COLO668 (cell line): Measurements from ENCODE around the gene PCOLCE2.

Source experiments
- DNase-seq: peaks from one replicate; lab custom pipeline; 2025; ENCODE audit not compliant: unreplicated experiment; lab: John Stamatoyannopoulos, UW

The PCOLCE2 gene

DNA sequence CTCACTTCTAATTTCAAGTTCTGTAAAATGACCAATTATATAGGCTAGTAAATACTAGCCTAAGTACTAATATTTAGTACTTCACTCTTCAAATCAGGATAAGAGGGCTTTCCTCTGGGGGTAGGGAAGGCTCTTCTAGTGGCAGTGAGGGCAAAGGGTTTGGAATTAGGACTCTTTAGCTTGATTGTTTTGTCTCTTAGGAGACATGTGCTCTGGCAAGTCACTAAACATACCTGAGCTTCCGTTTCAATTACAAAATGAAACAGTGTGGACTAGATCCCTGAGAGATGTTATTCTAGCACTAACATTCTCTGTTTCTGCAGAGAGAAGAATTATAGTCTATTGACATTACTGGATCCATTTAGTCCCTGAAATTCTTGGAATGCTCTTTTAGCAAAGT, 71.5 kb downstream of the PCOLCE2 start:
- no peak for DNase-seq

DNA sequence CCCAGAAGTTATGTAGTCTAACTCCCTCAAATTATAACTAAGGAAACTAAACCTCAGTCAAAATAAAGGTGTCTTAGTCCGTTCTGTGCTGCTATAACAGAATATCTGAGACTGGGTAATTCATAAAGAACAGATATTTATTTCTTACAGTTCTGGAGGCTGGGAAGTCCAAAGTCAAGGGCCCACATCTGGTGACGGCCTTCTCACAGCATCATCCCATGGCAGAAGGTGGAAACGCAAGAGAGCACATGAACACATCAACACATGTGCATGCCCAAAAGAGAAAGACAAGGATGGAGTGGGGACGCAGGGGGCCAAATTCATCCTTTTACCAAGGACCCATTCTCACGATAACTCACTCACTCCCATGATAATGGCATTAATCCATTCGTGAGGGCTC, 73.1 kb downstream of the PCOLCE2 start:
- DNase-seq, result no peak

DNA sequence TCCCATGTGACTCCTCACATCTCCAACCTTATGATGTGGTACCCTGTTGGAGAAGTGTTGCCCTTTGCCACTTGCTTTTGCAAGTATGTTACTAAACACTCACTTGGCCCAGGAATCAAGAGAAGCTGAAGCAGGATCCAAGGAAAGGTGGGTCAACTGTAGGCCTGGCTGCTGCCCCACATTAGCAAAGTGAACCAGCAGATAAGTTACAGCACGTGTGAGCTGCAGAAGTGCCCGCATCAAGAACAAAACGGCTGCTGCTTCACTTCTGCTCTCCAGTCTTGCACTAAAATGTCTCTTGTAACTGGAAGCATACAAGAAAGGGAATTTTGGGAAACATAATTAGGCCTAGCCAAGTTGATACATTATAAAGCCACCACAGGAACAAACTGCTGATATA, 79.6 kb downstream of the PCOLCE2 start:
- no peak for DNase-seq

DNA sequence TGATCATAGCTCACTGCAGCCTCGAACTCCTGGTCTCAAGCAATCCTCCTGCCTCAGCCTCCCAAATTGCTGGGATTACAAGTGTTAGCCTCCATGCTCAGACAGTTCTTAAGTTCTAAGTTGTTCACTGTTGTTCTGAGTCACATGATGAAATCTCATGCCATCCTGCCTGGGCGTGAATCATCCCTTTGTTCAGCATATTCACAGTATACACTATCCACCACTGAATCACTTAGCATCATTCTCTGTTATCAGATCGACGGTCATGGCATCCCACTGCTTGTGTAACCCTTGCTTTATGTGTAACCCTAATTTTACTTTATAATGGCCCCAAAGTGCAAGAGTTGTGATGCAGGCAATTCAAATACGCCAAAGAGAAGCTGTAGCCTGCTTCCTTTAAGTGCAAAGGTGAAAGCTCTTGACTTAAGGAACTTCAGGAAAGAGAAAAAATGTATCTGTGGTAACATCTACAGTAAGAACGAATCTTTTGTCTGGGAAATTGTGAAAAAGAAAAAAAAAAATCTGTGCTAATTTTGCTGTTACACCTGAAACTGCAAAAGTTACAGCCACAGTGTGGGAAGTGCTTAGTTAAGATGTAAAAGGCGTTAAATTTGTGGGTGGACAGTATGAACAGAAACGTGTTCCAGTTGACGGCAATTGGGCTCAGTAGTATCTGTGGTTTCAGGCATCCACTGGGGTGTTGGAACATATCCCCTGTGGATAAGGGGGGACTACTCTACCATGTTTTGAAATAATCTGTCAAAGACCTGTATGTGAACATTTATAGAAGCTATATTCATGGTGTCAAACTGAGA, 80.6 kb downstream of the PCOLCE2 start:
- no peak for DNase-seq

DNA sequence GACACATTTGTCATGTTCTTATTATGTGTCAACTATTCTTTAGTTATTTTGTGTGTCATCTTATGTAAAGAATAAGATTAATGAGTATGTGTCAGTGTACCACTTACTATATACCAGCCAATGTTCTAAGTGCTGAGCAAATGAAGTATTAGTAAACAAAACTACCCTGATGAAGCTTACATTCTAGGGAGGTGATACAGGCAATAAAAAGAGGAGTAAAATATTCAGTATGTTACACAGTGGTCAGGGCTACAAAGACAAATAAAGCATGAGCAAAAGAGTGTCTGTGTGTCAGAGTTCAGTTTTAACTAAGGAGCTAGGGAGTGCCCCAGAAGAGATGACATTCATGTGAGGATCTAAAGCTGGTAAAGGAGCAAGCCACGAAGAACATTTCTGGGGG, 86.0 kb downstream of the PCOLCE2 start:
- DNase-seq, result no peak

DNA sequence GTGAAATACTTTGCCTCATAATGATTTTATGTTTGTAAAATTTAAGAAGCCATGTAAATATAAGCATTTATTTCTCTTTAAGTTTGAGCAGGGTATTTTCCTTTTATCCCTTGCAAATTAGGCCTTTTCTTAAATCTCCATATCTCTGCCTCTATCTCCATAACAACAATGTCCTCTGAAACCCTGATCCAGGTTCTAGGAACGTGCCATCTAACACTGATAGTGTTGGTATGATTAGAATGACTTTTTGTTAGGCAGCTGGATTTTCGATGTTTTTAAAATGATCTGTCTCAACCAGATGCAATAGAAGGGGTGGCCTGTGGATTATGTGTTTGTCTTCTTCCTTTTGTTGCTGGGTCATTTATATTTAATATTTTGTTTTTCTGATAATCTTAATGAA, 87.1 kb downstream of the PCOLCE2 start:
- no peak for DNase-seq

DNA sequence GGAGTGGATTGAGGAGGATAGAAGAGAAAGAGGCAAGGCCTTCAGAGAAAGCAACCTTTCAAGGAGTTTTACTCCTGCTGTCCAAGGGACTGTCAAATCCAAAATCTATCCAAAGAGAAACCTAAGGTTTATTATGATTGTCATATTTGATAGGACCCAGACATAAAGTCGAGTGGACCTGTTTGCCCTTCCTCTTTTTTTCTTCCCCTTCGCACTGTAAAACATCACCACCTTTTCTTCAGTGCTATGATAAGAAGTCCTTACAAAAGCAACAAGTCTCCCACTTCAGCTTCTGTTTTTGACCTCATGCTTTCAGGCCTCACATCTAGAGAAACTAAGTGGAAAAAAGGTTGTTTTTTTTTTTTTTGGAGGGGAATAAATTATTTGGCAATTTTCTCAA, 92.1 kb downstream of the PCOLCE2 start:
- no peak for DNase-seq

DNA sequence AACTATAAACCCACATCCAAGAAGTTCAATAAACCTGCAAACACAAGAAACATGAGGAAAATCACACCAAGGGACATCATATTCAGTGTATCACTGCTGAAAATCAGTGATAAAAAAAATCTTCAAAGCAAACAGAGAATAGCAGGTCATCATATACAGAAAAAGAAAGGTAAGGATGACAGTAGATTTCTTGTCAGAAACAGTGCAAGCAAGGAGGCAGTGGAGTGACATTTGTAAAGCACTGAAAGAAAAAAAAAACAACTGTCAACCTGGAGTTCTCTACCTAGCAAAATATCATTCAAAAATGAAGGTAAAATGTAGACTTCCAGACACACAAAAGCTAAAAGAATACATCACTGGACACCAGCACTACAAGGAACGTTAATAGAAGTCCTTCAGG, 93.6 kb downstream of the PCOLCE2 start:
- DNase-seq, result no peak

DNA sequence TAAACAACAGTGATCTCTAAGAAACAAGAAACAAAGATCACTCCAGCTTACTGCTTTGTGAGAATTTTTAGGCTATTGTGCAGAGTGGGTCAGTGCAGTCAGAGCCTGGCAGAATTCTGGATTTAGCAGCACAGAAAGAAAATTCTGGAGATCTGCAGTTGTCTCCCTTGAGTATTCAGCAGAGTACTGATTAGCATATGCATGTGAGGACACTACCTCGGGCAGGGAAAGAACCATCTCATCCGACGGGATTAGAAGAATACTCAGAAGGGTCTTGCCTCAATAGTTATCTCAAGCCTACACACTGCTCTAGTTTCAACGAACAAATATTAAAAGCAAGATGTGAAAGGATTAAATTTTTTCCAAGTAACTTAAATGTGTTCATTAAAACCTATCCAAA, 94.4 kb downstream of the PCOLCE2 start:
- no peak for DNase-seq

DNA sequence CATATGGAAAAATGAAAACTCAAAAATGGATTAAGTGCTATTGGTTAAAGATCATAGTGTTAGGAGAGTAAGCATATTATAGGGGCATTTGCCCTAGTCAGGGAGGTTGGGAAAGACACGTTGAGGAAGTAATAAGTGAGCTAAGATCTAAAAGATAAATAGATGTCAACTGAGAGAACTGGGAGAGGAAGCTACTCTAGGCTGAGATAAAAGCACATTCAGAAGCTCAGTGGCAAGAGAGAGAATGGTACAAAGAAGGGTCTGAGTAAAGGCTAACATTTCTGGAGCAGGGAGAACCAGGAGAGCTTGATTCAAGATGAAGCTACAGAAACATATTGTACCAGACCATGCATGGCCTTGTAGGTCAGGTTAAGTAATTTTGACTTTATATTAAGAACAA, 101.2 kb downstream of the PCOLCE2 start:
- DNase-seq, result no peak

DNA sequence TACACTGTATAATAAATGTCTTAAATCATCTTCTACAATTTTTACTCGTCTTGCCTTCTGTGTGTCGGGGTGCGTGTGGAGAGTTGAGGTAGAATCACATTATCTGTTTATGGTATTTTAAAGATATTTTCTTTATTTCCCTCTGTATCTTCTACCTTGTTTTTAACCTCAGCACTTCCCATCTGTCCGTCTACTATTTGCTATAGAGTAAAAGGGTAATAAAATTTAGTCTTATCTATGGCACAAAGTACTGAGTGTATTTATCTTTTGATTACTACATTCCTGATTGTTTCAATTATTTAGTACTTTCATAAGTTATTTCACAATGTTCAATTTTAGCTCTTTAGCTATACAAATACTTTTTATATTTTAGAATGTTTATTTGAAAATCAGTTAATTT, 102.9 kb downstream of the PCOLCE2 start:
- DNase-seq, result no peak

DNA sequence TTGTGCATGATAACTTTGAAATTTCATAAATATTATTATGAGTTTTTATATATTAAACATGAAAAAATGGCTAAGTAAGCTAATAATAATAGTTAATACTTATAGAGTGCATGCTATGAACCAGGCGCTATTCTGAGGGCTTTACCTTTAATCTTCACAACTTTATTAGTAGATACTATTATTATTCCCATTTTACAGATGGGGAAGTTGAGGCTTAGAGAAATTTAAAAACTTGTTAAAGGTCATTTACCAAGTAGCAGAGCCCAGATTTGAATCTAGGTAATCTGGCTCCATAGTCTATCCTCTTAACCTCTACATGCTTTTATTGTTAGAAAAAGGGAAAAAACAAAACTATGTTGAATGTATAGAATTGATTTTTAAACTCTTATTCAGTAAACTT, 104.7 kb downstream of the PCOLCE2 start:
- no peak for DNase-seq

DNA sequence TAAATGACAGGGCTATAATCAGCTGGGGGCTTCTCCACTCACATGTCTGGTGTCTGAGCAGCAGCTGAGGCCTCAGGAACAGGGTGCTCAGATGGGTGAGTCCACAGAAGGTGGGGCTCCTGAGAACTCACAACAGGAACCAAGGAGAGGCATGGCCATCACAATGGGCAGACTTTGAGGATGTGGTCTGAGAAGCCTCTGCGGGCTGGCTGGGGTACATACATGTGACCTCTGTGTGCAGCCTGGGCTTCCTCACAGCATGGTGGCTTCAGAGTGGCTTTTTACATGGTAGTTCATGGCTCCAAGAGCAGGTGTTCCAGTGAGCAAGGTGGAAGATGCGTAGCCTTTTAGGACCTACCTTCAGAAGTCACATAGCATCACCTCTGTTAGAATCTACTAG, 106.3 kb downstream of the PCOLCE2 start:
- no peak for DNase-seq

DNA sequence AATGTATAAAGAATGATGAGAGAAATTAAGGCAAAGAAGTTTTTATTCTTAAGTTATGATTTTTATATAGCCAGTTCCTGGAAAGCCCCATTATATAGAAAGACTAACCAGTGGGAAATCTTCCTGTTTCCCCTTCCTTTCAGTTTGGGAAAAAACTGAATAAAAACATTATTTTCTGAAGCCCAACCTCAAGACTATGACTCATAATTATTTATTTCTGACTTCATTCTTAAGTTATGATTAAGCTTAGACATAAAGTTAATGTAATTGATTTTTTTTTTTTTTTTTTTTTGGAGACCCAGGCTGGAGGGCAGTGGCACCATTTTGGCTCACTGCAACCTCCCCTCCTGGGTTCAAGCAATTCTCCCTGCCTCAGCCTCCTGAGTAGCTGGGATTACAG, 109.3 kb downstream of the PCOLCE2 start:
- DNase-seq, result no peak

DNA sequence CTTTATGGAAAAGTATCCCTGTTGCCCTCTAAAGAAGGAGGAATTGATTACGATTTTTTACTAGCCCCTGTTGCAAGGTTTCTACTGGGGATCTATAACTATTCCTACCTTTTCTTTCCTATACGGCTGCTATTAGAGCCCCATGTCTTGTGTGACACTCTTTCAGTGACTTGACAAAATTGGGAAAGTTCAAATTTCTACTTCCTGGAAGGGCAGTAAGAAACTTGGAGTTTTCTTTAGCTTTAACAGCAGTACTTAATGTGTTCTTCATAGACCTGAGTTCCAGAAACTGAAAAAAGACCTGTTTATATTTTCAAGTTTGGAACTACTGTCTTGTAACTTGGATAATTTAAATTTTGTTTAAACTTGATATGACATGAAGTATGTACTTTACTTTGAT, 110.3 kb downstream of the PCOLCE2 start:
- DNase-seq, result no peak

DNA sequence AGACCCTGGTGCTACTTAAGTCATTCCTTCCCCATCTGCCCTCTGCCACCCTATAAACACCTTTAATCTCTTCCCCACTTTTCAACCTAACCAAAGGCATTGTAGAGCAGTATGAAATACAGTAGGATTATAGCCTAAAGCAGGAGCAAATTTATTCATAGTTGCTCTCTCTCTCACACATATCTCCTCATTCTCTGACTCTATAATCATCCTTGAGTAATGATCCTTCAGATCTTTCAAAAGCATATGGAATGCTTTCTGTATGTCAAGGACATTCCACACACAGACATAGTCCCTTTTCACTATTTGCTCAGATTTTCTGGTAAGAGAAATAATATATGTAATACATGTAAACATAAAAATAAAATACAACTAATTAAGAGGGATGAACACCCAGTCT, 111.0 kb downstream of the PCOLCE2 start:
- DNase-seq, result no peak

DNA sequence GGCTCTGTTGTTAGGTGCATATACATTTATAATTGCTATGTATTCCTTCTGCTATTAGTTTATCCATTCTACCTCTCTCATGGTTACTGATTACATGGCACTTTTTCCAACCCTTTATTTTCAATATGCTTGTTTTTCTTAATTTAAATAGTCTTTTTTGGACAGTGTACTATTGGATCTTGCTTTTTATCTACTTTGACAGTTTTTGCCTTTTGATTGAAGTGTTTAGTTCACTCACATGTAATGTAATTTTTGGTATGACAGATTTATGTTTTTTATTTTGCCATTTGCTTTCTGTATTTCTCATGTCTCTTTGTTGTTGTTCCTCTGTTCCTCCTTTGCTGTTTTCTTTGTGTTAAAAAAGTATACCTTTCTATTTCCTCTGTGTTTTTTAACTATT, 120.5 kb downstream of the PCOLCE2 start:
- DNase-seq, result no peak
